SK-N-SH (cell line): ENCODE measurements around the gene SIRT2.

Source experiments
- REST ChIP-seq: IDR thresholded peaks from 2 replicates; pipeline ENCODE4 v1.6.1; 2012; ENCODE audit warnings: mild to moderate bottlenecking, low read depth, low read length, moderate library complexity
- RFX5 ChIP-seq: IDR thresholded peaks from 2 replicates; pipeline ENCODE4 v1.6.1; 2012; ENCODE audit warnings: mild to moderate bottlenecking, improper control_type of control experiment, low read length
- SIN3A ChIP-seq: IDR thresholded peaks from 2 replicates; pipeline ENCODE4 v1.6.1; 2012; ENCODE audit warnings: low read depth, mild to moderate bottlenecking, low read length, moderate library complexity, borderline replicate concordance
- TF ChIP-seq, protein P1 (sequence below): fragments of 200-600 bp; sonication (generic); IDR thresholded peaks from 2 replicates; pipeline ENCODE4 v1.6.1; 2017; ENCODE audit warnings: antibody characterized with exemption, mild to moderate bottlenecking, moderate library complexity

- TF ChIP-seq RFX5 (no peak), SIN3A (no peak), REST (no peak)
- TF ChIP-seq, protein P1, sequence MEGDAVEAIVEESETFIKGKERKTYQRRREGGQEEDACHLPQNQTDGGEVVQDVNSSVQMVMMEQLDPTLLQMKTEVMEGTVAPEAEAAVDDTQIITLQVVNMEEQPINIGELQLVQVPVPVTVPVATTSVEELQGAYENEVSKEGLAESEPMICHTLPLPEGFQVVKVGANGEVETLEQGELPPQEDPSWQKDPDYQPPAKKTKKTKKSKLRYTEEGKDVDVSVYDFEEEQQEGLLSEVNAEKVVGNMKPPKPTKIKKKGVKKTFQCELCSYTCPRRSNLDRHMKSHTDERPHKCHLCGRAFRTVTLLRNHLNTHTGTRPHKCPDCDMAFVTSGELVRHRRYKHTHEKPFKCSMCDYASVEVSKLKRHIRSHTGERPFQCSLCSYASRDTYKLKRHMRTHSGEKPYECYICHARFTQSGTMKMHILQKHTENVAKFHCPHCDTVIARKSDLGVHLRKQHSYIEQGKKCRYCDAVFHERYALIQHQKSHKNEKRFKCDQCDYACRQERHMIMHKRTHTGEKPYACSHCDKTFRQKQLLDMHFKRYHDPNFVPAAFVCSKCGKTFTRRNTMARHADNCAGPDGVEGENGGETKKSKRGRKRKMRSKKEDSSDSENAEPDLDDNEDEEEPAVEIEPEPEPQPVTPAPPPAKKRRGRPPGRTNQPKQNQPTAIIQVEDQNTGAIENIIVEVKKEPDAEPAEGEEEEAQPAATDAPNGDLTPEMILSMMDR, result no peak
These were observed 8.3 kb upstream of the SIRT2 start for GRCh38 chr19:38907670-38908069.
